SU-DHL-6 (cell line): ENCODE measurements around the gene CHST15.

Source experiments
- H2AFZ ChIP-seq: fragments of 200-600 bp; sonication (generic); 2 replicates; pipeline ENCODE4 v1.6.1; 2014; ENCODE audit warnings: low read depth, mild to moderate bottlenecking, moderate library complexity, mixed read lengths, antibody characterized with exemption, low read length; ENCODE audit not compliant: severe bottlenecking
- H3F3A ChIP-seq: fragments of 200-600 bp; shearing (Covaris generic); 2 replicates; pipeline ENCODE4 v1.6.0; 2016; ENCODE audit warnings: antibody characterized with exemption, mild to moderate bottlenecking; ENCODE audit not compliant: insufficient read depth
- H3K27ac ChIP-seq: fragments of 200-600 bp; sonication (generic); 2 replicates; pipeline ENCODE4 v1.5.1; 2016; ENCODE audit warnings: low read depth, mild to moderate bottlenecking, low read length, moderate library complexity, mixed read lengths
- H3K27me3 ChIP-seq: fragments of 200-600 bp; sonication (generic), shearing (Covaris generic); 2 replicates; pipeline ENCODE4 v1.6.0; 2014; ENCODE audit warnings: mild to moderate bottlenecking, low read length
- H3K36me3 ChIP-seq: fragments of 200-600 bp; sonication (generic); 2 replicates; pipeline ENCODE4 v1.6.1; 2014; ENCODE audit warnings: mild to moderate bottlenecking, low read length, mixed read lengths
- H3K4me2 ChIP-seq: fragments of 300-600, 200-600 bp; shearing (Covaris generic), sonication (generic); 2 replicates; pipeline ENCODE4 v1.6.0; 2014; ENCODE audit warnings: low read length, low read depth, mild to moderate bottlenecking; ENCODE audit not compliant: poor library complexity, severe bottlenecking
- H3K4me3 ChIP-seq: fragments of 200-600 bp; sonication (generic); 2 replicates; pipeline ENCODE4 v1.5.1; 2014; ENCODE audit warnings: antibody characterized with exemption, low read length, mild to moderate bottlenecking, mixed read lengths; ENCODE audit not compliant: insufficient read depth, poor library complexity, severe bottlenecking
- H3K79me2 ChIP-seq: fragments of 200-600 bp; sonication (generic); 2 replicates; pipeline ENCODE4 v1.6.1; 2014; ENCODE audit warnings: mild to moderate bottlenecking, low read length, moderate library complexity; ENCODE audit not compliant: insufficient read depth
- H3K9ac ChIP-seq: fragments of 200-600 bp; sonication (generic); 2 replicates; pipeline ENCODE4 v1.7.0; 2014; ENCODE audit warnings: mild to moderate bottlenecking, low read length
- H3K9me2 ChIP-seq: fragments of 200-600 bp; sonication (generic); replicated peaks from 2 replicates; pipeline ENCODE4 v1.6.1; 2014; ENCODE audit warnings: low read length; ENCODE audit not compliant: insufficient read depth
- H3K9me3 ChIP-seq: fragments of 200-600 bp; sonication (generic); 2 replicates; pipeline ENCODE4 v1.6.1; 2014; ENCODE audit warnings: low read length, mixed read lengths; ENCODE audit not compliant: insufficient read depth
- H4K20me1 ChIP-seq: fragments of 200-600 bp; sonication (generic); 2 replicates; pipeline ENCODE4 v1.6.1; 2014; ENCODE audit warnings: low read depth, mild to moderate bottlenecking, antibody characterized with exemption, low read length, moderate library complexity, mixed read lengths
- EZH2phosphoT487 ChIP-seq: fragments of 200-600 bp; sonication (generic), shearing (Covaris generic); conservative IDR thresholded peaks from 2 replicates; pipeline ENCODE4 v1.6.1; 2018; ENCODE audit warnings: mild to moderate bottlenecking, antibody characterized with exemption, low read length, moderate library complexity, mixed read lengths
- TF ChIP-seq, protein P1 (sequence below): fragments of 200-600 bp; sonication (generic); IDR thresholded peaks from one replicate; pipeline ENCODE4 v1.5.1; 2017; ENCODE audit warnings: antibody characterized with exemption, mild to moderate bottlenecking, low read length, moderate library complexity; ENCODE audit not compliant: insufficient read depth, poor library complexity, severe bottlenecking

Gene CHST15

DNA sequence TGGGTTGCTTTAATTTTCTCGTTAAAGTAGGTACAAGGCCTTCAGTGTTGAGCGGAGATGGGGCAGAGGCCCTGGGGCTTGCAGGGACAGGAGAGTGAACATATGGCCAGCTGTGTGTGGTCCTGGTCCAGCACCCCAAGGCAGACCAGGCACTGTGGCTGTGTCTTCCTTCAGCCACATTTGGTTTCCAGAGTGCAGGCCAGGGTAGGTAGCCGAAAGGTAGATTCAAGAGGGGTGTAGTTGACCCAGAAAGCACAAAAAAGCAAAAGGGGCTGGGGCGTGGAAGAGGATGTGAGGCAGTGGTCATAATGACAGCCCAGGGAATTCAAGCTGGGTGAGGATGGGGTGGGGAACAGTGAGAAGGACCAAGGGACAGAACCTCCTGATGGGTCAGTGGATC lies 21.3 kb upstream of the CHST15 start:
- no peaks in the 10 kb centered on the region for H3K79me2 ChIP-seq
- no peak overlapping the region for H3K27ac ChIP-seq
- H3K27me3 ChIP-seq: no peaks in the 10 kb centered on the region
- no peaks in the 10 kb centered on the region for H3F3A ChIP-seq
- H3K9ac ChIP-seq: no peak overlapping the region
- no peaks in the 10 kb centered on the region for H3K36me3 ChIP-seq
- H3K4me2 ChIP-seq: no peak overlapping the region
- H3K9me2 ChIP-seq: no peaks in the 10 kb centered on the region
- no peaks in the 10 kb centered on the region for H3K9me3 ChIP-seq
- H4K20me1 ChIP-seq: no peaks in the 10 kb centered on the region
- TF ChIP-seq, protein P1, sequence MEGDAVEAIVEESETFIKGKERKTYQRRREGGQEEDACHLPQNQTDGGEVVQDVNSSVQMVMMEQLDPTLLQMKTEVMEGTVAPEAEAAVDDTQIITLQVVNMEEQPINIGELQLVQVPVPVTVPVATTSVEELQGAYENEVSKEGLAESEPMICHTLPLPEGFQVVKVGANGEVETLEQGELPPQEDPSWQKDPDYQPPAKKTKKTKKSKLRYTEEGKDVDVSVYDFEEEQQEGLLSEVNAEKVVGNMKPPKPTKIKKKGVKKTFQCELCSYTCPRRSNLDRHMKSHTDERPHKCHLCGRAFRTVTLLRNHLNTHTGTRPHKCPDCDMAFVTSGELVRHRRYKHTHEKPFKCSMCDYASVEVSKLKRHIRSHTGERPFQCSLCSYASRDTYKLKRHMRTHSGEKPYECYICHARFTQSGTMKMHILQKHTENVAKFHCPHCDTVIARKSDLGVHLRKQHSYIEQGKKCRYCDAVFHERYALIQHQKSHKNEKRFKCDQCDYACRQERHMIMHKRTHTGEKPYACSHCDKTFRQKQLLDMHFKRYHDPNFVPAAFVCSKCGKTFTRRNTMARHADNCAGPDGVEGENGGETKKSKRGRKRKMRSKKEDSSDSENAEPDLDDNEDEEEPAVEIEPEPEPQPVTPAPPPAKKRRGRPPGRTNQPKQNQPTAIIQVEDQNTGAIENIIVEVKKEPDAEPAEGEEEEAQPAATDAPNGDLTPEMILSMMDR: no peak
- TF ChIP-seq EZH2phosphoT487: no peak
- no peak overlapping the region for H3K4me3 ChIP-seq
- H2AFZ ChIP-seq: no peak overlapping the region

GRCh38 chr10:124112891-124113580 lies 19.6 kb upstream of the CHST15 start:
- Histone ChIP-seq H3K4me3 (no peak overlapping the region), H4K20me1 (no peaks in the 10 kb centered on the region), H3K27me3 (no peaks in the 10 kb centered on the region), H3K9me2 (no peaks in the 10 kb centered on the region), H3K36me3 (no peaks in the 10 kb centered on the region), H2AFZ (no peak overlapping the region), H3K9me3 (no peaks in the 10 kb centered on the region), H3K4me2 (no peak overlapping the region), H3F3A (no peaks in the 10 kb centered on the region), H3K79me2 (no peaks in the 10 kb centered on the region), H3K27ac (no peak overlapping the region), H3K9ac (no peak overlapping the region)
- no peak for TF ChIP-seq EZH2phosphoT487
- TF ChIP-seq, protein P1: no peak

GRCh38 chr10:124110882-124111281 lies 17.5 kb upstream of the CHST15 start:
- no peak overlapping the region for H3K4me2 ChIP-seq
- no peaks in the 10 kb centered on the region for H3K79me2 ChIP-seq
- no peaks in the 10 kb centered on the region for H3K36me3 ChIP-seq
- no peaks in the 10 kb centered on the region for H3K27me3 ChIP-seq
- no peaks in the 10 kb centered on the region for H3F3A ChIP-seq
- H3K9me3 ChIP-seq: no peaks in the 10 kb centered on the region
- TF ChIP-seq, protein P1: no peak
- no peak overlapping the region for H3K9ac ChIP-seq
- H3K9me2 ChIP-seq: no peaks in the 10 kb centered on the region
- H3K27ac ChIP-seq: no peak overlapping the region
- H3K4me3 ChIP-seq: no peak overlapping the region
- no peak overlapping the region for H2AFZ ChIP-seq
- H4K20me1 ChIP-seq: no peaks in the 10 kb centered on the region
